Neural progenitor cell (in vitro differentiated cells): ENCODE measurements around the gene MTHFSD.

Source experiments
- EZH2 ChIP-seq: fragments of 200-600 bp; sonication (generic); IDR thresholded peaks from 2 replicates; pipeline ENCODE4 v1.6.1; 2017; ENCODE audit warnings: antibody characterized with exemption, mild to moderate bottlenecking, moderate library complexity
- TF ChIP-seq, protein P1 (sequence below): fragments of 200-600 bp; sonication (generic); IDR thresholded peaks from 2 replicates; pipeline ENCODE4 v1.5.1; 2017; ENCODE audit warnings: antibody characterized with exemption, mild to moderate bottlenecking

DNA sequence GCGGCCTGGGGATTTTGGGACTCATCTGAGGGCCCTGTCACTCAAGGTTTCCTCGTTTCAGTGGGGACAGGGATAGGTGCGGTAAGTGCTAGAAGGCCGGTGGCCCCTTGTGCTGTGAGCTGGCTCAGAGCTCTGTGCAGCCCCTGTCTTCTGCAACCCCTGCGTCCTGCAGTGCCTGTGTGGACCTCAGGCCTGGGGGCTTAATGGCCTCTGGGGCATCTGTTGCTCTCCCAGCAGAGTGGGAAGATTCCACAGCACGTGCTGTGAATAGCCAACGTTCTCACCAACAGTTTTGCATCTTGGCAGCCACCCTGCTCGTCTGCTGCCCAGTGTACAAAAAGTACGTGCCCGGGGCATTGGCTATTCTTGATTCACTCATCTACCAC lies 16.5 kb upstream of the MTHFSD start:
- TF ChIP-seq, protein P1, sequence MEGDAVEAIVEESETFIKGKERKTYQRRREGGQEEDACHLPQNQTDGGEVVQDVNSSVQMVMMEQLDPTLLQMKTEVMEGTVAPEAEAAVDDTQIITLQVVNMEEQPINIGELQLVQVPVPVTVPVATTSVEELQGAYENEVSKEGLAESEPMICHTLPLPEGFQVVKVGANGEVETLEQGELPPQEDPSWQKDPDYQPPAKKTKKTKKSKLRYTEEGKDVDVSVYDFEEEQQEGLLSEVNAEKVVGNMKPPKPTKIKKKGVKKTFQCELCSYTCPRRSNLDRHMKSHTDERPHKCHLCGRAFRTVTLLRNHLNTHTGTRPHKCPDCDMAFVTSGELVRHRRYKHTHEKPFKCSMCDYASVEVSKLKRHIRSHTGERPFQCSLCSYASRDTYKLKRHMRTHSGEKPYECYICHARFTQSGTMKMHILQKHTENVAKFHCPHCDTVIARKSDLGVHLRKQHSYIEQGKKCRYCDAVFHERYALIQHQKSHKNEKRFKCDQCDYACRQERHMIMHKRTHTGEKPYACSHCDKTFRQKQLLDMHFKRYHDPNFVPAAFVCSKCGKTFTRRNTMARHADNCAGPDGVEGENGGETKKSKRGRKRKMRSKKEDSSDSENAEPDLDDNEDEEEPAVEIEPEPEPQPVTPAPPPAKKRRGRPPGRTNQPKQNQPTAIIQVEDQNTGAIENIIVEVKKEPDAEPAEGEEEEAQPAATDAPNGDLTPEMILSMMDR = no peak
- TF ChIP-seq EZH2 = no peak
